ENCODE results near the gene LIG1.

The LIG1 gene

GRCh38 chr19:48069435-48069834 lies 100.7 kb downstream of the LIG1 start:
- no peak for DNase-seq

All from CD4-positive, alpha-beta T cell treated with Interleukin-4 for 1 hour (primary cell).